Neural cell (in vitro differentiated cells): ENCODE data around the gene CERS5. TPM values are rescaled to one million over a fixed set of nuclear protein-coding genes. Genes with fewer than 3 reads are reported as not detected.

Source experiments
- H2AFZ ChIP-seq: fragments of 200-600, 300-800 bp; sonication (generic), shearing (Covaris generic); 2 replicates; pipeline ENCODE4 v1.6.0; 2014; ENCODE audit warnings: low read depth, mild to moderate bottlenecking, antibody characterized with exemption, low read length, moderate library complexity
- H3F3A ChIP-seq: fragments of 200-600 bp; shearing (Covaris generic); 2 replicates; pipeline ENCODE4 v1.6.1; 2016; ENCODE audit warnings: mild to moderate bottlenecking, moderate library complexity, mixed read lengths, antibody characterized with exemption, low read length; ENCODE audit not compliant: insufficient read depth, poor library complexity, severe bottlenecking
- H3K27ac ChIP-seq: fragments of 200-600, 300-800 bp; sonication (generic), shearing (Covaris generic); 2 replicates; pipeline ENCODE4 v1.5.1; 2014; ENCODE audit warnings: mild to moderate bottlenecking, low read length, moderate library complexity
- H3K27me3 ChIP-seq: fragments of 300-800, 200-600 bp; sonication (generic), shearing (Covaris generic); 2 replicates; pipeline ENCODE4 v1.6.0; 2014; ENCODE audit warnings: mild to moderate bottlenecking, low read depth, low read length, moderate library complexity; ENCODE audit not compliant: insufficient read depth
- H3K36me3 ChIP-seq: fragments of 300-800, 200-600 bp; sonication (generic), shearing (Covaris generic); 2 replicates; pipeline ENCODE4 v1.5.1; 2014; ENCODE audit warnings: mild to moderate bottlenecking, antibody characterized with exemption, low read length, moderate library complexity; ENCODE audit not compliant: insufficient read depth
- H3K4me2 ChIP-seq: fragments of 300-800, 200-600 bp; sonication (generic), shearing (Covaris generic); 2 replicates; pipeline ENCODE4 v1.6.0; 2014; ENCODE audit warnings: mild to moderate bottlenecking, low read length
- H3K4me3 ChIP-seq: fragments of 300-800, 200-600 bp; sonication (generic), shearing (Covaris generic); 2 replicates; pipeline ENCODE4 v1.5.1; 2014; ENCODE audit warnings: mild to moderate bottlenecking, low read length, moderate library complexity
- H3K79me2 ChIP-seq: fragments of 200-600 bp; shearing (Covaris generic); replicated peaks from 2 replicates; pipeline ENCODE4 v1.6.0; 2014; ENCODE audit warnings: mild to moderate bottlenecking, low read length, moderate library complexity; ENCODE audit not compliant: insufficient read depth
- H3K9ac ChIP-seq: fragments of 300-800, 200-600 bp; sonication (generic), shearing (Covaris generic); 2 replicates; pipeline ENCODE4 v1.6.1; 2016; ENCODE audit warnings: mild to moderate bottlenecking, low read length, mixed read lengths
- H3K9me2 ChIP-seq: fragments of 200-600 bp; shearing (Covaris generic); 2 replicates; pipeline ENCODE4 v1.6.1; 2016; ENCODE audit warnings: mild to moderate bottlenecking, low read length, mixed read lengths; ENCODE audit not compliant: insufficient read depth
- H3K9me3 ChIP-seq: fragments of 200-600, 300-800 bp; sonication (generic), shearing (Covaris generic); 2 replicates; pipeline ENCODE4 v1.6.1; 2016; ENCODE audit warnings: mild to moderate bottlenecking, mixed run types, low read length, moderate library complexity, mixed read lengths
- H4K20me1 ChIP-seq: fragments of 200-600 bp; shearing (Covaris generic); 2 replicates; pipeline ENCODE4 v1.6.1; 2016; ENCODE audit warnings: mild to moderate bottlenecking, mixed run types; ENCODE audit not compliant: insufficient read depth
- CTCF ChIP-seq: fragments of 450-650 bp; IDR thresholded peaks from 2 replicates; pipeline ENCODE4 v1.5.1; 2014; ENCODE audit warnings: antibody characterized with exemption, mild to moderate bottlenecking, moderate library complexity; ENCODE audit not compliant: poor library complexity, severe bottlenecking
- EP300 ChIP-seq: fragments of 450-650 bp; conservative IDR thresholded peaks from 2 replicates; pipeline ENCODE4 v1.6.1; 2014; ENCODE audit warnings: antibody characterized with exemption, mild to moderate bottlenecking, moderate library complexity; ENCODE audit not compliant: poor library complexity, severe bottlenecking
- EZH2 ChIP-seq: fragments of 200-600, 300-800 bp; shearing (Covaris generic), sonication (generic); IDR thresholded peaks from 2 replicates; pipeline ENCODE4 v1.6.1; 2014; ENCODE audit warnings: antibody characterized with exemption, low read length, borderline replicate concordance, mild to moderate bottlenecking; ENCODE audit not compliant: insufficient read depth, poor library complexity, severe bottlenecking
- MXI1 ChIP-seq: fragments of 450-650 bp; conservative IDR thresholded peaks from 2 replicates; pipeline ENCODE4 v1.6.1; 2014; ENCODE audit warnings: antibody characterized with exemption, mild to moderate bottlenecking; ENCODE audit not compliant: poor library complexity, severe bottlenecking
- POLR2AphosphoS5 ChIP-seq: IDR thresholded peaks from 2 replicates; pipeline ENCODE4 v1.6.1; 2012
- RAD21 ChIP-seq: fragments of 450-650 bp; conservative IDR thresholded peaks from 2 replicates; pipeline ENCODE4 v1.6.1; 2014; ENCODE audit warnings: antibody characterized with exemption, mild to moderate bottlenecking, moderate library complexity
- REST ChIP-seq: IDR thresholded peaks from 2 replicates; pipeline ENCODE4 v1.6.1; 2012; ENCODE audit warnings: borderline replicate concordance
- SMC3 ChIP-seq: fragments of 450-650 bp; conservative IDR thresholded peaks from 2 replicates; pipeline ENCODE4 v1.6.1; 2014; ENCODE audit warnings: antibody characterized with exemption, mild to moderate bottlenecking, moderate library complexity; ENCODE audit not compliant: poor library complexity
- TAF1 ChIP-seq: IDR thresholded peaks from 2 replicates; pipeline ENCODE4 v1.6.1; 2012; ENCODE audit warnings: low read depth
- polyA plus RNA-seq: library from polyadenylated mRNA; depleted of rRNA; stranded (reverse); fragments of >200 nt; gene quantifications from 2 replicates; pipeline ENCODE4 v1.2.3, GENCODE V29; 2014

The CERS5 gene
- polyA plus RNA-seq, 1 donor from 2014 or later: 470 TPM

DNA sequence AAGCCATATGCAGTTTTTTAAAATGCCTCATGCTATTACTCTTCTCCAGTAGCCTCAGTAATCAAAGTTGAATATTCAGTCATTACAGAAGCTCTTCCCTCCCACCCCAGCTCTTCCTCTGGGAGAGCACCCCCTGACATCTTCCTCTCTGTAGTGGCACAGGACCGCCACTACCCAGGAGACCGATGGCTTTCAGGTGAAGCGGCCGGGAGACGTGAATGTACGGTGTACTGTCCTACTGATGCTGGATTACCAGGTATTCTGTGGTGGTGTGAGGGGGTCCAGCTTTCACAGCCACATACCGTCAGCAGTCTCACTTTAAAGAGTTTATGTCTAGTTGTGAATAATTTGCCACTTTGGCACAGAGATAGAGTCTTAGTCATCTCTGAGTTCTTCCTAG, 77.4 kb downstream of the CERS5 start:
- no peak for TF ChIP-seq EP300
- TF ChIP-seq SMC3: no peak
- no peak for TF ChIP-seq CTCF
- TF ChIP-seq MXI1: no peak
- TF ChIP-seq TAF1: no peak
- TF ChIP-seq POLR2AphosphoS5: no peak
- no peak for TF ChIP-seq EZH2
- no peak for TF ChIP-seq REST
- TF ChIP-seq RAD21: no peak
- H3K79me2 ChIP-seq: peaks cover 10% of the 10 kb centered on the region
- H3F3A ChIP-seq: peaks cover 4% of the 10 kb centered on the region
- H3K9ac ChIP-seq: no peak overlapping the region
- no peaks in the 10 kb centered on the region for H4K20me1 ChIP-seq
- H3K9me2 ChIP-seq: no peaks in the 10 kb centered on the region
- H3K36me3 ChIP-seq: peaks cover 3% of the 10 kb centered on the region
- H3K9me3 ChIP-seq: no peaks in the 10 kb centered on the region
- H3K27ac ChIP-seq: no peak overlapping the region
- no peak overlapping the region for H3K4me2 ChIP-seq
- no peaks in the 10 kb centered on the region for H3K27me3 ChIP-seq
- H3K4me3 ChIP-seq: no peak overlapping the region
- H2AFZ ChIP-seq: no peak overlapping the region

DNA sequence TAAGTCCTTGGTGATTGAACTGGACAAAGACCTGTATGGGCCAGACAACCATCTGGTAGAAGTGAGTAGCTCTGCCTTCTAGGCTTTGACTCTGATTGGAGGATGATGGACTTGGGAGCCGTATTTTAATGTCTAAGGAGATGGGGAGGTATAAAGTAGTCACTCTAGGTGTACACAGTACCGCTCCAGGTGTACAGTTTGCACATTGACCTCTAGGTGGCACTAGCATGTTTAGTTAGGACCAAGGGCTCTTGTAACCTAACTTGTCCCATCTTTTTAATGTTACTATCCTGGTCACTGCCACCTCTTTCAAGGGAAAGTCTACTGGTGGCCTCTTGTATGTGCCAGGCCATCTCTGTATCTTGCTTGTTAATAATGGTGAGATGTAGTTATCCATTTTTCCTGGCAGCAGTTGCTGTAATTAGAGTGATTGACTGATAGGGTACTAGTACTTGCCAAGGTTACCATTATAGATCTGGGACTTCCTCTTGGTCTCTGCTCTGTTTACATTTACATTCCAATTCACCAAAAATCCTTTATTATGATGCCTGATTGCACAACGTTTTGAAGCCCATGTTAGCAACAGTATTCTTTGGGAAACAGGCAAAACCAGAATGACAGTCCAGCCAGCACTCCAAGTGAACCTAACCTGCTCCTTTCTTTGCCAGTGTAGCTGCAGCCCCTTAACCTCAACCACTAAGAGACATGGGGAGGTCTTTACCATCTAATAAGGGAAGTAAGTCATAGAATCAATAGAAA, 78.4 kb downstream of the CERS5 start:
- Histone ChIP-seq H3K4me2 (no peak overlapping the region), H3K9ac (no peak overlapping the region), H3K79me2 (peaks cover 15% of the 10 kb centered on the region), H3K9me3 (no peaks in the 10 kb centered on the region), H3K36me3 (peaks cover 3% of the 10 kb centered on the region), H3K27me3 (no peaks in the 10 kb centered on the region), H4K20me1 (no peaks in the 10 kb centered on the region), H3K4me3 (peak overlapping the region; percentile 38), H3K27ac (no peak overlapping the region), H2AFZ (no peak overlapping the region), H3F3A (peaks cover 4% of the 10 kb centered on the region), H3K9me2 (no peaks in the 10 kb centered on the region)
- TF ChIP-seq MXI1 (no peak), RAD21 (peak; percentile 59), EP300 (no peak), CTCF (peak; percentile 83), SMC3 (peak; percentile 74)
